ENCODE results near the gene PHC2. TPM values are rescaled to one million over a fixed set of nuclear protein-coding genes. Genes with fewer than 3 reads are reported as not detected.
"Not testable (repeated sequence)": the region's sequence is repeated elsewhere in the genome, so short reads cannot be mapped to it uniquely, and the experiment has no call there.

The PHC2 gene
- total and polyA plus RNA-seq, 4 donors, result 79.9 to 311 (median 121) TPM

GRCh38 chr1:33311706-33312412, 119.0 kb downstream of the PHC2 start:
- no peak overlapping the region for H3K4me3 ChIP-seq
- H3K36me3 ChIP-seq (ENCODE audit: control insufficient read depth in 4 of 4, insufficient read depth in 4 of 4, low read length in 4 of 4), result peaks cover 0 to 1% (median 0%) of the 10 kb centered on the region in 4 donors
- WGBS, 2 donors, result 90 to 91% methylated on average over 7 of the region's 7 CpGs
- H3K4me1 ChIP-seq (ENCODE audit: control insufficient read depth in 5 of 5, insufficient read depth in 5 of 5, low read length in 5 of 5), result peaks cover 0 to 6% (median 4%) of the 10 kb centered on the region in 5 donors
- no peak for TF ChIP-seq CTCF (IDR thresholded peaks at IDR 0.05; ENCODE audit: control extremely low read depth, extremely low read depth)
- no peak for ATAC-seq (ENCODE audit: insufficient read depth, low FRiP score)
- no peak overlapping the region for H3K27ac ChIP-seq (ENCODE audit: low read depth in 1 of 2, low read length in 1 of 2)
- no peak for DNase-seq
- H3K9me3 ChIP-seq (ENCODE audit: control insufficient read depth in 4 of 4, insufficient read depth in 3 of 4, low read length in 3 of 4), result no peaks in the 10 kb centered on the region
- no peak overlapping the region for H3K9ac ChIP-seq (ENCODE audit: insufficient read depth in 1 of 2, low read length in 2 of 2)
- peaks cover 0 to 3% (median 0%) of the 10 kb centered on the region in 3 donors for H3K27me3 ChIP-seq (ENCODE audit: control insufficient read depth in 3 of 3, insufficient read depth in 3 of 3, low read length in 2 of 3)

GRCh38 chr1:33310702-33311101, 120.2 kb downstream of the PHC2 start:
- DNase-seq (no peak), ATAC-seq (ENCODE audit: insufficient read depth, low FRiP score) (no peak)
- Histone ChIP-seq H3K4me3 (no peak overlapping the region), H3K27ac (ENCODE audit: low read depth in 1 of 2, low read length in 1 of 2) (no peak overlapping the region), H3K9ac (ENCODE audit: insufficient read depth in 1 of 2, low read length in 2 of 2) (no peak overlapping the region), H3K4me1 (ENCODE audit: control insufficient read depth in 5 of 5, insufficient read depth in 5 of 5, low read length in 5 of 5) (peaks cover 0 to 15% (median 6%) of the 10 kb centered on the region in 5 donors), H3K27me3 (ENCODE audit: control insufficient read depth in 3 of 3, insufficient read depth in 3 of 3, low read length in 2 of 3) (peaks cover 0 to 4% (median 0%) of the 10 kb centered on the region in 3 donors), H3K36me3 (ENCODE audit: control insufficient read depth in 4 of 4, insufficient read depth in 4 of 4, low read length in 4 of 4) (no peaks in the 10 kb centered on the region), H3K9me3 (ENCODE audit: control insufficient read depth in 4 of 4, insufficient read depth in 3 of 4, low read length in 3 of 4) (no peaks in the 10 kb centered on the region)
- WGBS, 2 donors, result 66 to 81% methylated on average over 8 of the region's 8 CpGs
- no peak for TF ChIP-seq CTCF (IDR thresholded peaks at IDR 0.05; ENCODE audit: control extremely low read depth, extremely low read depth)

GRCh38 chr1:33309351-33309750, 121.5 kb downstream of the PHC2 start:
- WGBS, 2 donors, result 96 to 97% methylated on average over 30 to 32 of the region's 32 CpGs
- not testable (repeated sequence) for H3K27ac ChIP-seq (ENCODE audit: low read depth in 1 of 2, low read length in 1 of 2); ATAC-seq (ENCODE audit: insufficient read depth, low FRiP score); H3K4me3 ChIP-seq; DNase-seq; H3K9ac ChIP-seq (ENCODE audit: insufficient read depth in 1 of 2, low read length in 2 of 2); H3K36me3 ChIP-seq (ENCODE audit: control insufficient read depth in 4 of 4, insufficient read depth in 4 of 4, low read length in 4 of 4); H3K9me3 ChIP-seq (ENCODE audit: control insufficient read depth in 4 of 4, insufficient read depth in 3 of 4, low read length in 3 of 4); H3K27me3 ChIP-seq (ENCODE audit: control insufficient read depth in 3 of 3, insufficient read depth in 3 of 3, low read length in 2 of 3)
- H3K4me1 ChIP-seq (ENCODE audit: control insufficient read depth in 5 of 5, insufficient read depth in 5 of 5, low read length in 5 of 5), result peaks cover 0 to 16% (median 6%) of the 10 kb centered on the region in 5 donors

GRCh38 chr1:33307494-33307864, 123.4 kb downstream of the PHC2 start:
- no peak for ATAC-seq (ENCODE audit: insufficient read depth, low FRiP score)
- H3K4me3 ChIP-seq, result no peak overlapping the region
- H3K9ac ChIP-seq (ENCODE audit: insufficient read depth in 1 of 2, low read length in 2 of 2), result no peak overlapping the region

More at GRCh38 chr1:33307494-33307864, 123.4 kb downstream of the PHC2 start:
- Histone ChIP-seq H3K27me3 (ENCODE audit: control insufficient read depth in 3 of 3, insufficient read depth in 3 of 3, low read length in 2 of 3) (peaks cover 0 to 3% (median 0%) of the 10 kb centered on the region in 3 donors), H3K4me1 (ENCODE audit: control insufficient read depth in 5 of 5, insufficient read depth in 5 of 5, low read length in 5 of 5) (peaks cover 0 to 16% (median 3%) of the 10 kb centered on the region in 5 donors), H3K9me3 (ENCODE audit: control insufficient read depth in 4 of 4, insufficient read depth in 3 of 4, low read length in 3 of 4) (no peaks in the 10 kb centered on the region), H3K27ac (ENCODE audit: low read depth in 1 of 2, low read length in 1 of 2) (no peak overlapping the region), H3K36me3 (ENCODE audit: control insufficient read depth in 4 of 4, insufficient read depth in 4 of 4, low read length in 4 of 4) (no peaks in the 10 kb centered on the region)
- TF ChIP-seq CTCF (IDR thresholded peaks at IDR 0.05; ENCODE audit: control extremely low read depth, extremely low read depth), result no peak
- 74 to 75% methylated on average over 2 to 5 of the region's 5 CpGs for WGBS, 2 donors
- DNase-seq, result peak in 1 of 3 donors; percentile 2

All from lung (tissue), 12 donors.